ENCODE measurements around the gene PMS1. TPM values are rescaled to one million over a fixed set of nuclear protein-coding genes. Genes with fewer than 3 reads are reported as not detected.

PMS1 gene
- total and polyA plus RNA-seq, 2 experiments from 2014 or later, result 53.7 to 64.1 TPM

DNA sequence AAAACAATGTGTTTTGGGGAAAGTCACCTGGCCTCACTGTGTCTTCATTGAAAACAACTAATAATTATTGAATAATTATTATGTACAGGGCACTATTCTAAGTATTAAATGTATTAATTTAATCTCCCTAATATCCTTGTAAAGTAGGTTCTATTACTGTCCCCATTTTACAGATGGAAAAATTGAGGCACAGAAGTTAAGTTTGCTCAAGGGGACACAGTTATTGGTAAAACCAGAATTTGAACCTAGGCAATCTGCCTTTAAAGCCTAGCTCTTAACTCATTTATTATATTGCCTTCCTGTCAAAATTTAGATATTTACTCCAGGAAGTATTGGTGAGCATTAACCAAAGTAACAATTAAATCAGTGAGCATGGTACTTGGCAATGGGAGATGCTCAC is 84.6 kb downstream of the PMS1 start (continued):
- TF ChIP-seq STAT1 (IDR thresholded peaks at IDR 0.05; ENCODE audit: unreplicated experiment), result no peak
- TF ChIP-seq ZNF331 (CRISPR knock-in tag; IDR thresholded peaks at IDR 0.05; ENCODE audit: low read depth), result no peak
- TF ChIP-seq POLR2AphosphoS5 (IDR thresholded peaks at IDR 0.05; ENCODE audit: low read depth), result no peak
- TF ChIP-seq, protein P1, sequence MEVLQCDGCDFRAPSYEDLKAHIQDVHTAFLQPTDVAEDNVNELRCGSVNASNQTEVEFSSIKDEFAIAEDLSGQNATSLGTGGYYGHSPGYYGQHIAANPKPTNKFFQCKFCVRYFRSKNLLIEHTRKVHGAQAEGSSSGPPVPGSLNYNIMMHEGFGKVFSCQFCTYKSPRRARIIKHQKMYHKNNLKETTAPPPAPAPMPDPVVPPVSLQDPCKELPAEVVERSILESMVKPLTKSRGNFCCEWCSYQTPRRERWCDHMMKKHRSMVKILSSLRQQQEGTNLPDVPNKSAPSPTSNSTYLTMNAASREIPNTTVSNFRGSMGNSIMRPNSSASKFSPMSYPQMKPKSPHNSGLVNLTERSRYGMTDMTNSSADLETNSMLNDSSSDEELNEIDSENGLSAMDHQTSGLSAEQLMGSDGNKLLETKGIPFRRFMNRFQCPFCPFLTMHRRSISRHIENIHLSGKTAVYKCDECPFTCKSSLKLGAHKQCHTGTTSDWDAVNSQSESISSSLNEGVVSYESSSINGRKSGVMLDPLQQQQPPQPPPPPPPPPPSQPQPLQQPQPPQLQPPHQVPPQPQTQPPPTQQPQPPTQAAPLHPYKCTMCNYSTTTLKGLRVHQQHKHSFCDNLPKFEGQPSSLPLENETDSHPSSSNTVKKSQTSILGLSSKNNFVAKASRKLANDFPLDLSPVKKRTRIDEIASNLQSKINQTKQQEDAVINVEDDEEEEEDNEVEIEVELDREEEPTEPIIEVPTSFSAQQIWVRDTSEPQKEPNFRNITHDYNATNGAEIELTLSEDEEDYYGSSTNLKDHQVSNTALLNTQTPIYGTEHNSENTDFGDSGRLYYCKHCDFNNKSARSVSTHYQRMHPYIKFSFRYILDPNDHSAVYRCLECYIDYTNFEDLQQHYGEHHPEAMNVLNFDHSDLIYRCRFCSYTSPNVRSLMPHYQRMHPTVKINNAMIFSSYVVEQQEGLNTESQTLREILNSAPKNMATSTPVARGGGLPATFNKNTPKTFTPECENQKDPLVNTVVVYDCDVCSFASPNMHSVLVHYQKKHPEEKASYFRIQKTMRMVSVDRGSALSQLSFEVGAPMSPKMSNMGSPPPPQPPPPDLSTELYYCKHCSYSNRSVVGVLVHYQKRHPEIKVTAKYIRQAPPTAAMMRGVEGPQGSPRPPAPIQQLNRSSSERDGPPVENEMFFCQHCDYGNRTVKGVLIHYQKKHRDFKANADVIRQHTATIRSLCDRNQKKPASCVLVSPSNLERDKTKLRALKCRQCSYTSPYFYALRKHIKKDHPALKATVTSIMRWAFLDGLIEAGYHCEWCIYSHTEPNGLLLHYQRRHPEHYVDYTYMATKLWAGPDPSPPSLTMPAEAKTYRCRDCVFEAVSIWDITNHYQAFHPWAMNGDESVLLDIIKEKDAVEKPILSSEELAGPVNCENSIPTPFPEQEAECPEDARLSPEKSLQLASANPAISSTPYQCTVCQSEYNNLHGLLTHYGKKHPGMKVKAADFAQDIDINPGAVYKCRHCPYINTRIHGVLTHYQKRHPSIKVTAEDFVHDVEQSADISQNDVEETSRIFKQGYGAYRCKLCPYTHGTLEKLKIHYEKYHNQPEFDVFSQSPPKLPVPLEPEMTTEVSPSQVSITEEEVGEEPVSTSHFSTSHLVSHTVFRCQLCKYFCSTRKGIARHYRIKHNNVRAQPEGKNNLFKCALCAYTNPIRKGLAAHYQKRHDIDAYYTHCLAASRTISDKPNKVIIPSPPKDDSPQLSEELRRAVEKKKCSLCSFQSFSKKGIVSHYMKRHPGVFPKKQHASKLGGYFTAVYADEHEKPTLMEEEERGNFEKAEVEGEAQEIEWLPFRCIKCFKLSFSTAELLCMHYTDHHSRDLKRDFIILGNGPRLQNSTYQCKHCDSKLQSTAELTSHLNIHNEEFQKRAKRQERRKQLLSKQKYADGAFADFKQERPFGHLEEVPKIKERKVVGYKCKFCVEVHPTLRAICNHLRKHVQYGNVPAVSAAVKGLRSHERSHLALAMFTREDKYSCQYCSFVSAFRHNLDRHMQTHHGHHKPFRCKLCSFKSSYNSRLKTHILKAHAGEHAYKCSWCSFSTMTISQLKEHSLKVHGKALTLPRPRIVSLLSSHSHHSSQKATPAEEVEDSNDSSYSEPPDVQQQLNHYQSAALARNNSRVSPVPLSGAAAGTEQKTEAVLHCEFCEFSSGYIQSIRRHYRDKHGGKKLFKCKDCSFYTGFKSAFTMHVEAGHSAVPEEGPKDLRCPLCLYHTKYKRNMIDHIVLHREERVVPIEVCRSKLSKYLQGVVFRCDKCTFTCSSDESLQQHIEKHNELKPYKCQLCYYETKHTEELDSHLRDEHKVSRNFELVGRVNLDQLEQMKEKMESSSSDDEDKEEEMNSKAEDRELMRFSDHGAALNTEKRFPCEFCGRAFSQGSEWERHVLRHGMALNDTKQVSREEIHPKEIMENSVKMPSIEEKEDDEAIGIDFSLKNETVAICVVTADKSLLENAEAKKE (CRISPR knock-in tag; IDR thresholded peaks at IDR 0.05), result no peak
- no peak for TF ChIP-seq EZH2phosphoT487 (IDR thresholded peaks at IDR 0.05; ENCODE audit: unreplicated experiment)
- TF ChIP-seq CREB1 (CRISPR knock-in tag; IDR thresholded peaks at IDR 0.05; ENCODE audit: low read depth), result no peak
- TF ChIP-seq NANOG (IDR thresholded peaks at IDR 0.05; ENCODE audit: borderline replicate concordance), result no peak

DNA sequence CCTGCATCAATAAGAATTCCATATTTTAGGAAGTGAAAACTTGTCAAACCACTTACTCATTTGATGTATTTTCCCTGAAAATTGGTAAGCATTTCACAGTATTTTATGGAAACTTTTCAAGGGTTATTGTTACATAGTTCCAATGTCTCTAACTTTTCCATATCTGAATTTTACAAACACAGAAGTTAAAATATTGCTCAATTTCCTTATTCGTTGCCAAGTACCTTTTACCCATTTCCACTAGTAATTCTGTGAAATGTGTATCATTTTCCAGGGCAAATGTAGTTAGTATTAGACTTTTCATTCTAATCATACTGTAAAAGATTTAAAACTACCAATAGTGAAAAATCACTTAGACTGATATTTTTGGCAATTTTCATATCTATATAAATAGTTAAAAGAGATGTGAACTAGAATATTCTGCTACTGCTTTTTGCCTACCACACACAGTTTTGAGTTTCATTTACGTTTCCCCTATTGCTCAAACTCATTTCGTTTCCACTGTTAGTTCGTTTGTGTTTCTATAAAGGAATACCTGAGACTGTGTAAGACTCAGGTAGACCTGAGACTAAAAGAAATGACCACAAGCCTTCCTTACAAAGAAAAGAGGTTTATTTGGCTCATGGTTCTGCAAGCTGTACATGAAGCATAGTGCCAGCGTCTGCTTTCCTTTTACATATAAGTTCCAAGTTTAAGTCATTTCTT is 86.3 kb downstream of the PMS1 start:
- H3K36me3 ChIP-seq (ENCODE audit: insufficient read depth), result peaks cover 8% of the 10 kb centered on the region; the same call in 1 of the 2 replicates
- H3K79me2 ChIP-seq (replicated peaks; ENCODE audit: insufficient read depth), result no peaks in the 10 kb centered on the region
- H3K4me3 ChIP-seq, result no peak overlapping the region
- no peaks in the 10 kb centered on the region for H3K9me2 ChIP-seq (ENCODE audit: insufficient read depth)
- no peaks in the 10 kb centered on the region for H3K27me3 ChIP-seq (ENCODE audit: insufficient read depth)
- Mint-ChIP-seq H3K9me3 (no peaks in the 10 kb centered on the region), H3K4me3 (no peak overlapping the region), H3K36me3 (ENCODE audit: low read depth) (peaks cover 22% of the 10 kb centered on the region; the same call in 2 of the 3 replicates), H3K27me3 (ENCODE audit: insufficient read depth, low read depth, poor library complexity) (peaks cover 1% of the 10 kb centered on the region), H3K27ac (no peak overlapping the region), H3K4me1 (no peaks in the 10 kb centered on the region)
- H2AFZ ChIP-seq, result no peak overlapping the region
- H4K20me1 ChIP-seq (replicated peaks; ENCODE audit: insufficient read depth), result no peaks in the 10 kb centered on the region
- no peak overlapping the region for H3K4me2 ChIP-seq
- no peaks in the 10 kb centered on the region for H3F3A ChIP-seq (replicated peaks; ENCODE audit: low read depth)
- ATAC-seq, result no peak
- H3K27ac ChIP-seq (ENCODE audit: low read depth), result no peak overlapping the region
- DNase-seq (ENCODE audit: low spot score), result no peak
- H3K4me1 ChIP-seq (ENCODE audit: insufficient read depth), result no peaks in the 10 kb centered on the region
- TF ChIP-seq, protein P2, sequence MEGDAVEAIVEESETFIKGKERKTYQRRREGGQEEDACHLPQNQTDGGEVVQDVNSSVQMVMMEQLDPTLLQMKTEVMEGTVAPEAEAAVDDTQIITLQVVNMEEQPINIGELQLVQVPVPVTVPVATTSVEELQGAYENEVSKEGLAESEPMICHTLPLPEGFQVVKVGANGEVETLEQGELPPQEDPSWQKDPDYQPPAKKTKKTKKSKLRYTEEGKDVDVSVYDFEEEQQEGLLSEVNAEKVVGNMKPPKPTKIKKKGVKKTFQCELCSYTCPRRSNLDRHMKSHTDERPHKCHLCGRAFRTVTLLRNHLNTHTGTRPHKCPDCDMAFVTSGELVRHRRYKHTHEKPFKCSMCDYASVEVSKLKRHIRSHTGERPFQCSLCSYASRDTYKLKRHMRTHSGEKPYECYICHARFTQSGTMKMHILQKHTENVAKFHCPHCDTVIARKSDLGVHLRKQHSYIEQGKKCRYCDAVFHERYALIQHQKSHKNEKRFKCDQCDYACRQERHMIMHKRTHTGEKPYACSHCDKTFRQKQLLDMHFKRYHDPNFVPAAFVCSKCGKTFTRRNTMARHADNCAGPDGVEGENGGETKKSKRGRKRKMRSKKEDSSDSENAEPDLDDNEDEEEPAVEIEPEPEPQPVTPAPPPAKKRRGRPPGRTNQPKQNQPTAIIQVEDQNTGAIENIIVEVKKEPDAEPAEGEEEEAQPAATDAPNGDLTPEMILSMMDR (conservative IDR thresholded peaks at IDR 0.05; ENCODE audit: low read depth in 2 of 2), result no peak
